Amniotic epithelial cell (primary cell): ENCODE results near the gene TF.
A peak's percentile ranks its signal among the peaks of the same experiment; 100 is the strongest.

Experiments used
- DNase-seq: peaks from one replicate; pipeline ENCODE4 v3.0.0-alpha.2; 2010; ENCODE audit warnings: low read depth

TF gene

DNA sequence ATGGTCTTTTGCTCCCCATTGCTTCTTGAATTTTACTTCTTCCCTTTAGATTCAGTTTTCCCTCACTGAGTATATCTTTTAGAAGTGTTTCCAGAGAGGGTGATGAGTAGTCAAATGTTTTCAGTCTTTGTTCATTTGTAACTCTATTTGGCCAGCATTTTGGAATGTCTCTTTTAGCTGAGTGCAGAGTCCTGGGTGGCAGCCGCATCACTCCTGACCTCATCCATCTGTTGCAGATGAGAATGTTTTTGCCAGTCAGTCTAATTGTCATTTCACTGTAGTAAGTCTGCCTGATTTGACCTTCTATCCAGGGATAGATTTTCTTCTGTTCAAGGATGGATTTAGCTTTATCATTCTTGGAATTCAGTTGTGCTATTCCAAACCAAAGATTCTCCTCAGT lies 66.7 kb downstream of the TF start:
- no peak for DNase-seq

DNA sequence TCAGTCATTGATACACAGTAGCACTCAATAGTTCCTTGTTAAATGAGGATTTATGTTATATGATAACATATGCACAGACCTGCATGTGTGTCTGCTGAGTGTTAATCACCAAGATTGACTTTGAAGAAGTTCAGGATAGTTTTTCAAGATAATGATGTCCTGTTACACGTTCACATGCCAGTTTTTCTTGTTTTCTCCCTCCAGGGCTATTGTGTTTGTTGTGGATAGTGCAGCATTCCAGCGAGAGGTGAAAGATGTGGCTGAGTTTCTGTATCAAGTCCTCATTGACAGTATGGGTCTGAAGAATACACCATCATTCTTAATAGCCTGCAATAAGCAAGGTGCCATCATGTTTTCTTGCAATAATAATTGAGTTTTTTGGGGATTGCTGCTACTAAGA lies 69.2 kb downstream of the TF start:
- no peak for DNase-seq

DNA sequence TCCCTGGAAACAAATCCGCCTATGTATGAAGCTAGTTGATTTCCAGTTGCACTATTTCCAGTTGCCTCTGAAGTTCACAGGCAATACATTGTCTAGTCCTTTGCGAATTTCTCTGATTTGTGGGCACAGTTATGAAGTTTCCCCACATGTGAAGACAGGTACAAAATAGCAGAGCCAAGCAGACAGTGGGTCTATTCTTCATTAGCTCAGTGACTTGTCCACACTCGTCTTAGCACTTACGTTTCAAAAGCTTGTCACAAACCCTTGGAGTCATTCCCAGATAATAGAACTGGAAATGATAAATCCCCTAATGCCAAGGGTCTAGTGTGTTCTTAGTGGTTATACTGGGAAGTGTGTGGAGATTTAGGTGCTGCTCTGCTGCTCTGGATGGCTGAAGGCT lies 73.9 kb downstream of the TF start:
- DNase-seq = no peak

DNA sequence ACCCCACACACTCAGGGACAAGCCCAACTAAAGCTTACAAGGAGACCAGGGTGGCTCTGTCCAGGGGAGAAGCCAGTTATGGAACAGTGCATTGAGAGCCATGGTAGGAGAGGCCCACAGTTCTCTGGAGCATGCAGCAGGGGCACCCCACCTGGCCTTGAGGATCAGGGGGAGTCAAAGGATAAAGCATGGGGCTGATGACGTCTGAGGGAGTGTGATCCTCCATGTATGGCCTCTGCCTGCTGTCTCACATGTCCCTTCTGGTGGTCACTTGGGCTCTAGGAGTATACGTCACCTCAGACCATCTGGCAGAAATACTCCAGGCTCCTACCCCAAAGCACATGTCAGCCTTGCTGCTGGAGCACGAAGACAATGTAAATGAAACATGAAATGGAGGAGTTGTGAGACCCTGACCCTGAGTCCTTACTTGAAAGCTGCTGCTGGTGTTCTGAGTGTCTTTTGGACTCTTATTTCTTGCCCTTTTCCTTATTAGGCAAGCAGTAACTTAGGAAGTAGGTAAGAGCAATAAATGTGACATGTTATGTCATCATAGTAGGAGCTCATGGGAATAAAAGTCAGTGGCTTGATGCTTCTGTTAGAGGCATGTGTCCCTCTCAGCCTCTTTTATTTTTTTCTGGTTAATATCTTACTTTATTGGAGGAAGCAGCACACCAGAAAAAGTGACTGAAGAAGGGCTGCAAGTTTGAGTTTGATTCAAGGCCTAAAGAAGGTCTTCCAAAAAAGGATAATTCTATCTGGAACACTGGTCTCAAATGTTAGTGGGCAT lies 74.9 kb downstream of the TF start:
- DNase-seq = no peak

DNA sequence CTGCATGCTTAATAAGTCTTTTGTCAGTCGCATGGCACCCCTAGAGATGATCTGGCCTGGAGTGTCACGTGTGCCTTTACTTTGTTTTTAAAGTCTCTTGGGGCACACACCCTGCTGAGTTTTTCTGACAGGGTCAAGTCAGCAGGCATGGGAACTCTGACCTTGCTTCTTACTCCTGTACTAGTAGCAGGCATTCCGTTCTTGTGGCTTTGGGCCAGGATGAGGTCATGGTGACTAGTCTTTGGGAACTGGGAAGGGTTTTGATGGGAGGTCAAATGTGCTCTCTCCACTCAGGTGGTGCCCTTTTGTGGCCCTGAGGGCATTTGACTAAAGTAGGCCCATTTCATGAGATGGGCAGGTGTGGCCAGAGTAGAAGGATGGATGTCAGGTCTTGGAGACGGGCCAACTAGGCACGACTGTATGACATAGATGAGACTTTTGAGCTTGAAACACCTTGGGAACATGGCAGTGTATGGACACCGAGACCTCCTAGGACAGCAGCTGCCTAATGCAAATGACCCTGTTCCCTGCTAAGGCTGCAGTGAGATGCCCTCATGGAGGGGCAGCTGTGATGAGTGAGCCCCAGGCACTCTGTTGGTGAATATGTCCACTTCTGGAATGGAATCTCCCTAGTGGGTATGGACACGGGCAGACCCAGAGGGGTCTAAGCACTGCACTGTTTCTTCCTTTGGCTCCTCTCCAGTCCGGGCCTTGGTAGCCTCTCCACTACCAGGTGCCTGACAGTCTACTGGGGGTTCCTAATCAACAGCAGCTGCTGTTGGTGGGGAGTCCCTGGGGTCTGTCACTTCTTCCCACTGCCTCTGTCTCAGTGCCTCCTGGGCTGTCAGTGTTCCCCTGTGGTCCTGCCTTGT lies 75.8 kb downstream of the TF start:
- DNase-seq = peak; percentile 82

DNA sequence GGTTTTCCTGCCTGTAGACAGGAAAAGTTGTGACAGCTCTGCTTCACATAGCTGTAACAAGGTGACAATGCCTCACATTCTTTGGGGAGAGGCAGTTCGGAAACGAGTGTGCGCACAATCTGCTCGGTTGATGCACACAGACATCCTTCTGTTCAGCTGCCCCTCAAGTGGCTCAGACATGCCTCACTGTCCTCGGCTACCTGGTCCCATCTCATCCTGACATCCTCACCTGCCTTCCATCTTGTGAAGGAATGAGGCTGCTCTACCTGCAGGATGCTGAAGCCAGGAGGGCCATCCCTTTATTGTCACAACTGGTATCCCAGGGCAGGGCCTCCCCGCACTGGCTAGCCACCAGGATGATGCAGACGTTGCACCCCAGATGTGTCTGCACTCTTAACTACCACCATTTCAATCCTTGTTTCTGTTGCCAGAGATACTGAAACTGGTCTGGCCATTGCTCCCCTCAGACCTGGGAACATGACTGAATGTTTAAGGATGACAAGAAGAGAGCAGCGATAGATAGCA lies 78.8 kb downstream of the TF start:
- DNase-seq = no peak

DNA sequence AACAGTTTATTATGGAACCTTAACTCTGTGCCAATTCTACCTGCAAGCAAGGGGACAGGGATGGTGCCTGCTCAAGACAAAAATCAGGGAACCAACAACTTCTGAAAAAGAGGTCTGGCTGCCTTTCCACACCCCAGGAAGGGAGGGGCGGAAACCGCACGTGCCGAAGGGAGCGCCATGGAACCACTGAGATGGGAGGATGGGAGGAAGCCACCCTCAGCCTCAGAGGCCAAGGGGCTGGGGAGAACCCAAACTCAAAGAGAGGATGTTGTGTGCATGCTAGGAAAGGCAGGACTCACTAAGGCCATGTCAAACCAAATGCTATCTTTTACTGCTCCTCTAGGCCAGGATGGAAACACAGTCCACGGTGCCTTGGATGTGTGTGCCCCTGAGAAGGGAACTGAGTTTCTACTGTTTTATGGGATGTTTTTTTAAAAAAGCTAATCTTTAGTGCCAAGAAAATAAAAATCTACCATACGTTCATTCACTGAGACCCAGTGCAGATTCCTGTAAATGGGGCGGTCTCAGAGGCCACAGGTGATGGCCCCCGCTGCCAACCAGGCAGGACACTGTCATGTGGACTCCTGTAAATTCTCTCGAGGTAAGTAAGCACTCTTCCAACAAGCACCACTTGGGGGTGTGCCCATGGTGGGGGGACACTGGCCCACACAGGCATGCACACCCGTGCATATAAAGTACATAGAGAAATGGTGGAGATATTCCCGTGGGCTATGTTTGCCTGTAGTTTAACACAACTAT lies 80.0 kb downstream of the TF start:
- no peak for DNase-seq

DNA sequence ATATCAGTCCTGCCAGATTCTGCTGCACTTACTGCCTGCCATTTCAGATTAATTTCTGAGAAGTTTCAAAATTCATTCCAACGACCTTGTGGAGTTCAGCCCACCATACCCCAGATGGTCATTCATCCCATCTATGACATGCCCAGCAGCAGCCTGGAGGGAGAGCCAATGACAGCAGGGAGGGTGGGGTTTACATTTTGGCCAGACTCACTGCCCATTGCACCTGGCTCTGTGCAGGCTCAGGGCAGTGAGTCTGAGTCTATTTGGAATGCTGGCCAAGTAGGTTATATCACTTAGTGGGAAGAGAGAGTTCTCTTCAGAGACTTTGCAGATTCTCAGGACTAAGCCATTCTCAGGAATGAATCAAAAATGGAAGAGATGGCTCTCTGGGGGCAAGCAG lies 80.9 kb downstream of the TF start:
- no peak for DNase-seq

DNA sequence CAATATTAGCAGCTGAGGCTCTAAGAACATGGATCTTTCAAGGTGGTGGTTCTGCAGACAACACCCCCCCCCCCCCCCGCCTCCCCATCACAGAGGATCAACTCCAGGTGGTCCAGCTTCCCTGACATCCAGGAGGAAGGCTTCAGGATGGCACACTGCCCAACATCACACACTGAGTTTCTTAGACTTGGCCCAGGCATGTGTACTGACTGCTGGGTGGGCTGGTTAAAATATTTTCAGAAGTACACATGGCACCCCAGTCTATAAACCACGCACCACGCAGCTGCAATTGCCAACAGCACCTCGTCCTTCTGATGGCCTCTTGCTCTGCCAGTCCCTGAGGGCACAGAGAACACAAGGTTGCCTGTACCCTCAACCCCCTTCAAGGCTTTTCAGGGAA lies 81.5 kb downstream of the TF start:
- no peak for DNase-seq

DNA sequence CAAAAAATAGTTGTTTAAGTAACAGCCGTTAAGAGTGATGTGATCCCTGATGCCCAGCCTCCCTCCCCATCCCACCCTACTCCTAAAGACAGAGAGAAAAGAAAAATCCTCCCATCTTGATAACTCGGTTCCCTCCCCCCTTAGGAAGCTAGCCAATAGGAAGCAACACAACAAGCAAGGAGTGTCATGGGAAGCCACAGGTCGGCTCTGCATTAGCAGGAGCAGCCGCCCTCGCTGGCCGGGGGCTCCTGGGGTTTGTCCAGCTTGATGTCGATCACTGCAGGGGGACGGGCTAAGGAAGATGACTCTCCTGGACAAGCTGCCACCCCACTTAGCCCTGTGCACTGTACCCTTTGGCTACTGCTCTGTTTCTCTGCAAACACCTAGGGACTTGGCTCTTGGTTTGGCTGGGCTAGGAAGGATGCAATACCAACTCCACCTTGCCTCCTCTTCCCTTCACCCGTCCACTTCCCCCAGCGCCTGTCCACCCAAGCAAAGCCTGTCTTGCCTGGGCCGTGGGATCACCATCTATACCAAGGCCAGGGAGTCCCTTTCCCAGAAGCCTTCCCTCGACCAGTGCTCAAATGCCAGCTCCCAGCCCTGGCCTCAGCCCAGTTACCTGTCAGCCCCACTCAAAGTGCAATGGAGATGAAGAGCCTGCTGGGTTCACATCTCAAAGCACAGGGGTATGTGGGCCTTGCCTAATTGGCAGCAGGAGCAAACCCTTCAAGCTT lies 82.5 kb downstream of the TF start:
- no peak for DNase-seq

DNA sequence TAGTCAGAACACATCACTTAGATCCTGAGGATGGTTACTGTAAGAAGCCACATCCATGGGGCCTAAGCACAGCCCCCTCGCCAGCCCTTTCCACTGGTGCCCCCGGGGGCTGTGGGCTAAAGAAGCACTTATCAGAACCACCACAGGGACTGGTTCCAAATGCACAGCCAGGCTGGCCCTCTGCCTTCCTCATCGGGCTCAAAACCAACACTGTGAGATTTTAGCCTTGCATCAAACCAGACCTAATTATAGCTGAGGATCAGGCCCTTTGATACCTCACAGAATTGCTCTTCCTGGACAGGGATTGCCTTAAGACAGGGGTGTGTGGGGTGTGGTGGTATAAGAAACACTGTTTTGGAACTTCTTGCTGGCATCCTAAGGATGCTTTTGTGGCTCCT lies 83.1 kb downstream of the TF start:
- DNase-seq = no peak

DNA sequence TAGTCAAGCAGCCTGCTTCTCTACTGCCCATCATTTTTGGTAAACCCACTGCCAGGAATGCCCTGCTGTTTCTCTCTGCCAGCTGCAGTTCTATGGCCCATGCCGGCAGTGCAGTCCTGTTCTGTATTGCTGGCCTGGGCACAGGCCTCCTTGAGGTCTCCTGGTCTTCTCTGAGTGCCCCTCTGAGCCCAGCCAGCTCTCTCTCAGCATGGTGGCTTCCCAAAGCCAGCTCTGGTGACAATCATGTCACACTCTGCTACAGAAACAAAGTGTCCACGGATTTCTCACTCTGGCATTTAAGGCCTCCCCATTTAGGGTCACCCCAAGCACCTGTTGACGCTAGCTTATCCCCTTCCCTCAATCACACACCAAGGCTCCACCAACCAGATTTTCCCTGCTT lies 83.9 kb downstream of the TF start:
- no peak for DNase-seq

DNA sequence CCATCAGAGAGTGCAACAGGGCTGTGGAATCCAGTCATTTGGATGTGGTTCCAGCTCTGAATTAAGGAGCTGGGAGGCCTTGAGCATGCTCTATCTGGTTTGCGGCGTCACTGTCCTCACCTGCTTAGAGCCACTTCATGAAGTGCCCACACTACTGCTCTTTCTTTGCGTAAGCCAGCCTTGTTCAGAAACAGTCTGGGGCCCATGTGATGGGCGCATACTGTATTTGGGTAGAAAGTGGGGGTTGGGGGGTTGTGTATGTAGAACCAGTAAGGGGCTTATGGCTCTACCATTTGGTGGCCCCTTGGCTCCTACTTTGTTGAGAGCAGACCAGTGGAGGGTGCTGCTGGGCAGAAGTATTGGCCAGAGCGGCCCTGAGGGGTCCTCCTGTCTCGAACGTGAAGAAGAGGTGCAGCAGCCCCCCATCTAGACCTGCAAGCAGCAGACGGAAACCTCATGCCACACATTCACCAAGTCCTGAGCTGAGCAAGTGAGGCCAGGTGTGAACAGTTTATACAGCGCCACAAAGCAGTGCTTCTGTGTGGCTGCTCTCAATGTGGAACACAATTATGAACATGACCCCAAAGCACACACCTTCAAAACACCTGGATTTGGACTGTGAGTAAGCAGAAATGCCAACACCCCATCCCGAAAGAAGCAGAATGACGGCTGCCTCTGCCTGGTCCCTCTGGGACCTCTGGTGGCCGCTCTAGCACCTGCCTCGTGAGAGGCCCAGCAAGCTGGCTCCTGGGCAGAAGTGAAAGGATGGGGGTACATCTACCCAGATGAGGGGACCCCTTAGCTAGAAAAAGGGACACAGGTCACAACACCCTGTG lies 86.0 kb downstream of the TF start:
- DNase-seq = no peak

DNA sequence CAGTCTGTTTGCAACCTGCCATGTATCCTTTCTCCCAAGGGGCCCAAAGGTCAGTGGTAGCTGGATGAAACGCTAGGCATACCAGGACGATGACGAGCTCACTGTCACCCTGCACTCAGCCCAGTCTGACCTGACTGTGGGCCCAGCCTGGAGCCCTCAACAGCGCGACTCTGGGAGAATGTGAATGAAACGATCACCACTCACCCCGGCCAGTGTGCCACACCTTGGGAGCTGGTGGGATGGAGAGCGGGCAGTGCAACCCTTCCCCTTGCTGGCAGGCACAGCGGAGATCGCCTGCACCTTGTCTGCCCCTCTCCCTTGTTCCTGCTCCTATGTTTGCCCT lies 86.6 kb downstream of the TF start:
- DNase-seq = no peak

DNA sequence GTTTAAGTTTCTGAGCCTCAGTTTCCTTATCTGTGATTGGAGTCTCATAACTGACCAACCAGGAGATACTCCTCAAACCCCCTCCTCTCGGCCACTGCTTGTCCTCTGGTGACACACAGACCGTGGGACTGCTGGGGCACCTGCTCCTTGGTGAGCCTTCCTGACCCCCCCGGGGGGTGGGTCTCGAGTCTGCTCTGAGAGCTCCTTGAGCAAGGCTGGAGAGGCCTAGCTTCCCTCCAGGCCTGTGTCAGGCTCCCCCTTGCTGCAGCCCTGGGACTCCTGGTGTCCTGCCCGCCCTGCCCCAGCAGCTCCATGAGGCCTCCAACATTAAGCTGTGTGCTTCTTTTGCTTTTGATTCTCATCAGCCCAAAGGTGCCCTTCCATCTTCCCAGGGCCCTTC lies 87.1 kb downstream of the TF start:
- no peak for DNase-seq

DNA sequence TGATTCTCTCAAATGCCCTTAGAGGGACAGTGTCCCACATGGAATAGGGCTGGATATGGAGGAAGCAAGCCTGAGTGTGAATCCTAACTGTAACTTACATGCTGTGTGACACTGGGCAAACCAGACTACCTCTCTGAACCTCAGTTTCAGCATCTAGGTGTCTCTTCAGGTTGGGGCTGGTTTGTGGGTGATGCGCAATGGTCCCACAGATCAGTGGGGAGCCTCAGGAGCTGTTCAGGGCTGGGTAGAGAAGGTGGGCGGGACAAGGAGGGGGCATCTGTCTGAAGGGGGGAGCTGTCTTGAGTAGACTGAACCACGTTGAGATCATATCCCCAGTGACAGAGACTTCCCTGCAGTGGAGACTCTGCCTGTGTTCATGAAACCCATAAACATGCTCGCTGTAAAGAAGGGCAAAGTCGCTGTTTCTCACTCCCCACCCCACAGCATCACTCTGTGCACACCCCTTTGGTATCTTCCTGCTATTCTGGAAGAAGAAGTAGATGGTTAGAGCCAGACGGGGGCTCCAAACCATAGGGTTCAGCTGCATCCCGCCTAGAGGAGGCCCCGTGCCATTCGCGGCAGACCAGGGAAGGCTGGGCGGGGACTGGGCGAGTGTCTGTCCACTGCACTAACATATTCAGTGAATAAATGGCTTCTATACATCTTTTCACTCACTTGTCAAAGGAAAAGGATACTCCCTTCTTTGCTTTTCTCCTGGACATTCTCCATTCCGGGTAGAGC lies 87.9 kb downstream of the TF start:
- no peak for DNase-seq

DNA sequence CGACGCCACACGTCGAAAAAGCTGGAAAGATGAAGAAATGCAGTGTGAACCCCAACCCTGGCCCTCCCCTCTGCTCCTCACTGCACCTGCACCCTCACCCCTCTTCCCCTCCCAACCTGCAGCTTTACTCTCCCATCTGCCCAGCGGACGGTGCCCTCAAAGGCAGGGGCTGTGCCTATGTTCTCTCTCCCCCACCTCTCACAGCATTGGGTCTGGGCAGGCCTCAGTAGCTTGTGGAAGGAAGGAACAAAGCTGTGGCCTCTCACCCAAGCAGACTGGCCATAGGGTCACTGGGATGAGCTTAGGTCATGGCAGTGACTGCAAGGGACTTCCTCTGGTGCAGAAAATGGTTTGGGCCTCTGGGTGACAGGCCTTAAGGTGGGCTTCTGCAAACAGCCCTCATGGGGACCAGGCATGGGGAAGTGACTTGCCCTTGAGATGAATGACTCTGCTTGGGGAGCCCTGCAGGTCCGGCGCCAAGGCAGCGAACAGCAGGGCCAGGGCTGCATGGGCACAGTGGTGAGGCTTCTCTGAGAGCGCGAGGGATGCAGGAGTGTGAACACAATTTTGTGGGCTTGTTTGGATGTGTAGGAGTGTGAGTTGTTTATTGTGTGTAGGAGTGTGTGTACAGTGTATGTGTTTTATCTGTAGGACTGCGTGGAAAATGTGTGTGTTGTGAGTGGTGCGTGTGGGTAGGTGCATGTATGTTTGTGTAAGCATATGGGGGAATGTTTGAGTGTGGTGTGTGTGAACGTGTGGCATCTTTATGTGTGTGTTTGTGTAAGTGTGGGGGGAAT lies 88.6 kb downstream of the TF start:
- no peak for DNase-seq

DNA sequence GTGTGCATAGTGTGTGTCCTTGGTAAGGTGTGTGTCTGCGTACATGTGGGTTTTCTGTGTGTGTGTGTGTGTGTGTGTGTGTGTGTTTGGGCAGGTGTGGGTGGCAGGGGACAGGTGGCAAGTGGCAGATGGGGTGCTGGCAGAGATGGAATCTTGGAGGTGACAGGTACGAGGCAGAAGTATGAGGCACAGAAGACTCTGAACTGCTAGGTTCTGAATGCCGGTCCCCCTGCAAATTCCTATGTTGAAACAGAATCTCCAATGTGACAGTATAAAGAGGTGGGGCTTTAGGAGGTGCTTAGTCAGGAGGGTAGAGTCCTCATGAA lies 89.2 kb downstream of the TF start:
- no peak for DNase-seq

DNA sequence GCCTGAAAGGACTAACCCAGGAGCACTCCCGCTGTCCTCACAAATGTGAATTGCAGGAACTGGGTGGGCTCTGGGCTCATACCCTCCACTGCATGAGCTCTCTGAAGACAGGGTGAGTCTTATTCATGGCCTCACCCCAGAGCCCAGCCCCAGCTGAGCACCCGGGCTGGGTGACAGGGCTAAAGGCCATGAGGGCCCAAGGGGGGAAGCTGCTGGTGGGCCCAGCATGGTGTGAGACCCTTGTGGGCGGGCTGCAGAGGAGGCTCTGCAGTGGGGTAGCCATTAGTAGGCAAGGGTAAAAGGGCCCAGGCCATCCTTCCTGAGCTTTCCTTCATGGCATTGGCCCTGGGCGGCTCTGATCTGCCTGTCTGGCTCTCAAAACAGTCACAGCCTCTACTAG lies 89.8 kb downstream of the TF start:
- no peak for DNase-seq
